HEK293 (cell line): ENCODE measurements around the gene KCNQ1.

Experiments
- CTCF ChIA-PET: fragments of 350-600 bp; formaldehyde crosslinking; extraction: SDS; loops from one replicate; lab custom pipeline; 2021; ENCODE audit warnings: antibody characterized with exemption; lab: Yijun Ruan, JAX
- POLR2A ChIA-PET: fragments of 300-600 bp; formaldehyde crosslinking; extraction: SDS; loops from one replicate; lab custom pipeline; 2020; ENCODE audit warnings: antibody characterized with exemption, inconsistent platforms; lab: Yijun Ruan, JAX
- H3K27ac ChIP-seq: fragments of 200-500 bp; sonication (Bioruptor generic); 2 replicates; pipeline ENCODE4 v1.5.1; 2014; ENCODE audit warnings: low read depth, low read length, control low read depth, inconsistent platforms; ENCODE audit errors: extremely low read depth
- H3K36me3 ChIP-seq, 2 experiments: fragments of 200-500 bp in 1 of 2; sonication (Bioruptor generic) in 1 of 2; 1 replicate in 1 of 2; 2 replicates in 1 of 2; pipeline ENCODE4 v1.5.1; 2014 to 2017; ENCODE audit warnings: inconsistent platforms in 2 of 2, low read length in 2 of 2; ENCODE audit not compliant: control insufficient read depth in 2 of 2, insufficient read depth in 1 of 2
- H3K4me1 ChIP-seq: fragments of 200-500 bp; sonication (Bioruptor generic); 2 replicates; pipeline ENCODE4 v1.5.1; 2014; ENCODE audit warnings: mild to moderate bottlenecking, low read length, inconsistent platforms; ENCODE audit not compliant: control insufficient read depth, insufficient read depth
- H3K4me3 ChIP-seq: 2 replicates; pipeline ENCODE4 v1.5.1; 2011; ENCODE audit warnings: low read depth, mild to moderate bottlenecking, control low read depth, low read length, moderate library complexity
- H3K9me3 ChIP-seq: fragments of 200-500 bp; sonication (Bioruptor generic); 2 replicates; pipeline ENCODE4 v1.5.1; 2014; ENCODE audit warnings: low read depth, low read length, inconsistent platforms; ENCODE audit not compliant: control insufficient read depth, insufficient read depth
- GLIS1 ChIP-seq: fragments of 450-650 bp; formaldehyde crosslinking; IDR thresholded peaks from 2 replicates; pipeline ENCODE4 v1.5.1; 2016; ENCODE audit warnings: missing biosample characterization, missing genetic modification characterization
- KLF16 ChIP-seq: fragments of 450-650 bp; formaldehyde crosslinking; IDR thresholded peaks from 2 replicates; pipeline ENCODE4 v1.5.1; 2017; ENCODE audit warnings: missing biosample characterization, missing genetic modification characterization
- OSR2 ChIP-seq: fragments of 450-650 bp; formaldehyde crosslinking; IDR thresholded peaks from 2 replicates; pipeline ENCODE4 v1.5.1; 2016; ENCODE audit warnings: missing biosample characterization, missing genetic modification characterization
- SETDB1 ChIP-seq: IDR thresholded peaks from one replicate; pipeline ENCODE4 v1.6.1; 2017; ENCODE audit warnings: mild to moderate bottlenecking, low read length, moderate library complexity, mixed read lengths; ENCODE audit not compliant: insufficient read length
- SP2 ChIP-seq: fragments of 450-650 bp; formaldehyde crosslinking; IDR thresholded peaks from 2 replicates; pipeline ENCODE4 v1.5.1; 2016; ENCODE audit warnings: missing biosample characterization, missing genetic modification characterization
- ZBTB21 ChIP-seq: fragments of 450-650 bp; formaldehyde crosslinking; IDR thresholded peaks from 2 replicates; pipeline ENCODE4 v1.5.1; 2017; ENCODE audit warnings: missing biosample characterization, missing genetic modification characterization
- ZNF19 ChIP-seq: fragments of 450-650 bp; formaldehyde crosslinking; IDR thresholded peaks from 2 replicates; pipeline ENCODE4; 2016; ENCODE audit warnings: missing biosample characterization, missing genetic modification characterization, low read depth
- ZNF202 ChIP-seq: fragments of 450-650 bp; formaldehyde crosslinking; IDR thresholded peaks from 2 replicates; pipeline ENCODE4 v1.5.1; 2016; ENCODE audit warnings: missing biosample characterization, missing genetic modification characterization, borderline replicate concordance
- ZNF23 ChIP-seq: fragments of 450-650 bp; formaldehyde crosslinking; IDR thresholded peaks from 2 replicates; pipeline ENCODE4 v1.5.1; 2016; ENCODE audit warnings: missing biosample characterization, missing genetic modification characterization, borderline replicate concordance
- ZNF37A ChIP-seq: fragments of 450-650 bp; IDR thresholded peaks from 2 replicates; pipeline ENCODE4 v1.5.1; 2018; ENCODE audit warnings: missing biosample characterization, missing genetic modification characterization
- ZNF423 ChIP-seq: fragments of 450-650 bp; formaldehyde crosslinking; IDR thresholded peaks from 2 replicates; pipeline ENCODE4 v1.5.1; 2016; ENCODE audit warnings: missing biosample characterization, missing genetic modification characterization
- ZNF510 ChIP-seq: fragments of 450-650 bp; formaldehyde crosslinking; IDR thresholded peaks from 2 replicates; pipeline ENCODE4 v1.5.1; 2018; ENCODE audit warnings: mild to moderate bottlenecking, missing genetic modification characterization, missing biosample characterization; ENCODE audit not compliant: insufficient replicate concordance
- ZNF529 ChIP-seq: fragments of 450-650 bp; formaldehyde crosslinking; IDR thresholded peaks from 2 replicates; pipeline ENCODE4 v1.5.1; 2017; ENCODE audit warnings: missing genetic modification characterization, missing biosample characterization; ENCODE audit not compliant: insufficient replicate concordance
- ZNF629 ChIP-seq: fragments of 450-650 bp; formaldehyde crosslinking; IDR thresholded peaks from 2 replicates; pipeline ENCODE4 v1.5.1; 2017; ENCODE audit warnings: missing biosample characterization, missing genetic modification characterization
- ZNF658 ChIP-seq: fragments of 450-650 bp; formaldehyde crosslinking; IDR thresholded peaks from 2 replicates; pipeline ENCODE4; 2016; ENCODE audit warnings: missing biosample characterization, missing genetic modification characterization
- ZNF776 ChIP-seq: fragments of 450-650 bp; formaldehyde crosslinking; IDR thresholded peaks from 2 replicates; pipeline ENCODE4 v1.5.0; 2017; ENCODE audit warnings: missing biosample characterization, missing genetic modification characterization, borderline replicate concordance
- ZNF792 ChIP-seq: fragments of 450-650 bp; formaldehyde crosslinking; IDR thresholded peaks from 2 replicates; pipeline ENCODE4 v1.5.1; 2016; ENCODE audit warnings: missing biosample characterization, missing genetic modification characterization
- ZNF830 ChIP-seq: fragments of 450-650 bp; IDR thresholded peaks from 2 replicates; pipeline ENCODE4 v1.5.0; 2018; ENCODE audit warnings: missing biosample characterization, missing genetic modification characterization, low read depth, mild to moderate bottlenecking, moderate library complexity
- TF ChIP-seq, protein P1 (sequence below): fragments of 450-650 bp; formaldehyde crosslinking; IDR thresholded peaks from 2 replicates; pipeline ENCODE4 v1.5.1; 2016; ENCODE audit warnings: missing biosample characterization, missing genetic modification characterization
- TF ChIP-seq, protein P2 (sequence below): fragments of 450-650 bp; formaldehyde crosslinking; IDR thresholded peaks from 2 replicates; pipeline ENCODE4 v1.5.1; 2016; ENCODE audit warnings: missing biosample characterization, missing genetic modification characterization
- TF ChIP-seq, protein P3 (sequence below): fragments of 450-650 bp; formaldehyde crosslinking; IDR thresholded peaks from 2 replicates; pipeline ENCODE4 v1.5.1; 2016; ENCODE audit warnings: missing biosample characterization, missing genetic modification characterization, borderline replicate concordance
- TF ChIP-seq, protein P4 (sequence below): fragments of 450-650 bp; formaldehyde crosslinking; IDR thresholded peaks from 2 replicates; pipeline ENCODE4 v1.5.1; 2016; ENCODE audit warnings: missing biosample characterization, missing genetic modification characterization

The KCNQ1 gene

DNA sequence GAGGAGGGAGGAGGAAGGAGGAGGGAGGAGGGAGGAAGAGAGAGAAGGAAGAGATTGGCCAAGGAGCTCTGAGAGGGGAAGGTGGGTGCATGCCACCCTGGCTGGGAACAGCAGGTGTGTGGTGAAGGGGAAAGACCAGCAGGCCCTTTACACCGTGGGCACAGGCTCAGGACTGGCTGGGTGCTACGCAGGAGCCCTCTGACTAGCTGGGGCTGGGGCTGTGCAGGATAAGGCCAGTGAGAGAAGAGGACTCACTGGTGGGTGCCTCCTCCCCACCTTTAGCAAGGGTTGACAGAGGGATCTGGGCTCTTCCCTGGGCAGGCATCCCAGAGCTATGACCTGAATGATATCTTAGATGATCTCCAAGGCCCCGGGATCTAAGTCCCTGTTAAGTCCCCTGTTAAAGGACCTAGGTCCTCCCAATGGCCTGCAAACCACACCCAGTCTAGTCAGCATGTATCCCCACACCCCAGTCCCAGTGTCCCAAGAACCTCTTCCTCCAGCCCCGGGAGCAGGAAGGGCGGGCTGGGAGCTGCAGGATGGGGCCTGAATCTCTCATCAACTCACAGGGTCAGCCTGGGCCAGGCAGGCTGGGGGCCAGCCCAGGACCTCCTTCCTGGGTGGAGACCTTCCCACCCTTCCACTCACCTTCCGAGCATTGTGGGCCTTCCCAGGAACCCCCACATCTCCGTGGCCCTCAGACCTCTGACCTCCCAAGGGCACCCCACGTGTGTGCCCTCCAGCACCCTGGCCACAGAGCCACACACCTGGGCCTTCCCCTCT is 385.4 kb downstream of the KCNQ1 start (continued):
- TF ChIP-seq, protein P1, sequence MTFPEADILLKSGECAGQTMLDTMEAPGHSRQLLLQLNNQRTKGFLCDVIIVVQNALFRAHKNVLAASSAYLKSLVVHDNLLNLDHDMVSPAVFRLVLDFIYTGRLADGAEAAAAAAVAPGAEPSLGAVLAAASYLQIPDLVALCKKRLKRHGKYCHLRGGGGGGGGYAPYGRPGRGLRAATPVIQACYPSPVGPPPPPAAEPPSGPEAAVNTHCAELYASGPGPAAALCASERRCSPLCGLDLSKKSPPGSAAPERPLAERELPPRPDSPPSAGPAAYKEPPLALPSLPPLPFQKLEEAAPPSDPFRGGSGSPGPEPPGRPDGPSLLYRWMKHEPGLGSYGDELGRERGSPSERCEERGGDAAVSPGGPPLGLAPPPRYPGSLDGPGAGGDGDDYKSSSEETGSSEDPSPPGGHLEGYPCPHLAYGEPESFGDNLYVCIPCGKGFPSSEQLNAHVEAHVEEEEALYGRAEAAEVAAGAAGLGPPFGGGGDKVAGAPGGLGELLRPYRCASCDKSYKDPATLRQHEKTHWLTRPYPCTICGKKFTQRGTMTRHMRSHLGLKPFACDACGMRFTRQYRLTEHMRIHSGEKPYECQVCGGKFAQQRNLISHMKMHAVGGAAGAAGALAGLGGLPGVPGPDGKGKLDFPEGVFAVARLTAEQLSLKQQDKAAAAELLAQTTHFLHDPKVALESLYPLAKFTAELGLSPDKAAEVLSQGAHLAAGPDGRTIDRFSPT (tag by site-specific recombination): no peak
- TF ChIP-seq ZNF19 (tag by site-specific recombination) (no peak), ZNF792 (no peak), ZNF202 (tag by site-specific recombination) (no peak), ZNF830 (tag by site-specific recombination) (no peak)

DNA sequence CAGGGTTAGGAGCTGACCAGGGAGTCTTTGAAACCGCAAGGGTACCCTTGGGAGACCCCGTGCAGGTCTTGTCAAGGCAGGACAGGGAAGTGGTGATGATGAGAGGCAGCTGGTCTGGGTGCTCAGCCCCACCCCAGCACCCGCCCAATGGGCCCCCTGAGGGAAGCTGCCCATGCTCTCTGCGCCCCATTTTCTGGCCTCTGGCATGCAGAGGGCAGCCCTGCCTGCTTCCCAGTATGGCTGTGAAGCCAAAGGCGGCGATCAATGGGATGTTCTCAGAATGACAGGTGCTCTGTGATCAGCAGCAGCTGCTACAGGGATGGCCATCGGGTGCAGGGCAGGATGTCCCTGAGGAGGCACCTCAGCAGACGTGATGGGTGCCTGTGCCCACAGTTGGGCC is 386.1 kb downstream of the KCNQ1 start:
- Histone ChIP-seq H3K4me1 (no peaks in the 10 kb centered on the region), H3K9me3 (no peaks in the 10 kb centered on the region), H3K36me3 (no peaks in the 10 kb centered on the region), H3K27ac (no peak overlapping the region), H3K4me3 (no peak overlapping the region)
- ChIA-PET POLR2A (no interaction called here), CTCF (no interaction called here)
- TF ChIP-seq ZNF423 (no peak), SP2 (no peak), ZNF776 (tag by site-specific recombination) (no peak), SETDB1 (no peak), ZNF830 (tag by site-specific recombination) (no peak), GLIS1 (tag by site-specific recombination) (no peak), OSR2 (tag by site-specific recombination) (no peak), ZNF658 (tag by site-specific recombination) (no peak), ZNF529 (tag by site-specific recombination) (no peak), KLF16 (tag by site-specific recombination) (no peak), ZNF510 (tag by site-specific recombination) (no peak), ZNF23 (no peak), ZBTB21 (tag by site-specific recombination) (no peak), ZNF629 (no peak), ZNF37A (no peak)
- TF ChIP-seq, protein P2, sequence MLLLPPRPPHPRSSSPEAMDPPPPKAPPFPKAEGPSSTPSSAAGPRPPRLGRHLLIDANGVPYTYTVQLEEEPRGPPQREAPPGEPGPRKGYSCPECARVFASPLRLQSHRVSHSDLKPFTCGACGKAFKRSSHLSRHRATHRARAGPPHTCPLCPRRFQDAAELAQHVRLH (tag by site-specific recombination): no peak
- TF ChIP-seq, protein P3, sequence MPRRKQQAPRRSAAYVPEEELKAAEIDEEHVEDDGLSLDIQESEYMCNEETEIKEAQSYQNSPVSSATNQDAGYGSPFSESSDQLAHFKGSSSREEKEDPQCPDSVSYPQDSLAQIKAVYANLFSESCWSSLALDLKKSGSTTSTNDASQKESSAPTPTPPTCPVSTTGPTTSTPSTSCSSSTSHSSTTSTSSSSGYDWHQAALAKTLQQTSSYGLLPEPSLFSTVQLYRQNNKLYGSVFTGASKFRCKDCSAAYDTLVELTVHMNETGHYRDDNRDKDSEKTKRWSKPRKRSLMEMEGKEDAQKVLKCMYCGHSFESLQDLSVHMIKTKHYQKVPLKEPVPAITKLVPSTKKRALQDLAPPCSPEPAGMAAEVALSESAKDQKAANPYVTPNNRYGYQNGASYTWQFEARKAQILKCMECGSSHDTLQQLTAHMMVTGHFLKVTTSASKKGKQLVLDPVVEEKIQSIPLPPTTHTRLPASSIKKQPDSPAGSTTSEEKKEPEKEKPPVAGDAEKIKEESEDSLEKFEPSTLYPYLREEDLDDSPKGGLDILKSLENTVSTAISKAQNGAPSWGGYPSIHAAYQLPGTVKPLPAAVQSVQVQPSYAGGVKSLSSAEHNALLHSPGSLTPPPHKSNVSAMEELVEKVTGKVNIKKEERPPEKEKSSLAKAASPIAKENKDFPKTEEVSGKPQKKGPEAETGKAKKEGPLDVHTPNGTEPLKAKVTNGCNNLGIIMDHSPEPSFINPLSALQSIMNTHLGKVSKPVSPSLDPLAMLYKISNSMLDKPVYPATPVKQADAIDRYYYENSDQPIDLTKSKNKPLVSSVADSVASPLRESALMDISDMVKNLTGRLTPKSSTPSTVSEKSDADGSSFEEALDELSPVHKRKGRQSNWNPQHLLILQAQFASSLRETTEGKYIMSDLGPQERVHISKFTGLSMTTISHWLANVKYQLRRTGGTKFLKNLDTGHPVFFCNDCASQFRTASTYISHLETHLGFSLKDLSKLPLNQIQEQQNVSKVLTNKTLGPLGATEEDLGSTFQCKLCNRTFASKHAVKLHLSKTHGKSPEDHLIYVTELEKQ (tag by site-specific recombination): no peak
- TF ChIP-seq, protein P4, sequence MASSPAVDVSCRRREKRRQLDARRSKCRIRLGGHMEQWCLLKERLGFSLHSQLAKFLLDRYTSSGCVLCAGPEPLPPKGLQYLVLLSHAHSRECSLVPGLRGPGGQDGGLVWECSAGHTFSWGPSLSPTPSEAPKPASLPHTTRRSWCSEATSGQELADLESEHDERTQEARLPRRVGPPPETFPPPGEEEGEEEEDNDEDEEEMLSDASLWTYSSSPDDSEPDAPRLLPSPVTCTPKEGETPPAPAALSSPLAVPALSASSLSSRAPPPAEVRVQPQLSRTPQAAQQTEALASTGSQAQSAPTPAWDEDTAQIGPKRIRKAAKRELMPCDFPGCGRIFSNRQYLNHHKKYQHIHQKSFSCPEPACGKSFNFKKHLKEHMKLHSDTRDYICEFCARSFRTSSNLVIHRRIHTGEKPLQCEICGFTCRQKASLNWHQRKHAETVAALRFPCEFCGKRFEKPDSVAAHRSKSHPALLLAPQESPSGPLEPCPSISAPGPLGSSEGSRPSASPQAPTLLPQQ (tag by site-specific recombination): no peak
